PC-3 (cell line): ENCODE measurements around the gene IFNW1.

Experiments
- CTCF ChIP-seq: fragments of 300-600 bp; sonication (generic); conservative IDR thresholded peaks from 2 replicates; pipeline ENCODE4 v1.5.1; 2017; ENCODE audit warnings: antibody characterized with exemption, low read depth, mild to moderate bottlenecking, low read length
- EZH2 ChIP-seq: fragments of 300-600 bp; sonication (generic); IDR thresholded peaks from one replicate; pipeline ENCODE4 v1.6.1; 2017; ENCODE audit warnings: antibody characterized with exemption, mild to moderate bottlenecking, low read length; ENCODE audit not compliant: unreplicated experiment

GRCh38 chr9:21144603-21145002 is 3.0 kb upstream of the IFNW1 start:
- TF ChIP-seq CTCF (no peak), EZH2 (no peak)
